GM21723 (cell line): Measurements from ENCODE around the gene VPS52.

Source experiments
- ATAC-seq: cut with Tn5 transposase; IDR thresholded peaks from one replicate; pipeline ENCODE4 v1.9.1; 2021; ENCODE audit warnings: mild to moderate bottlenecking, moderate library complexity; ENCODE audit not compliant: unreplicated experiment

VPS52 gene

DNA sequence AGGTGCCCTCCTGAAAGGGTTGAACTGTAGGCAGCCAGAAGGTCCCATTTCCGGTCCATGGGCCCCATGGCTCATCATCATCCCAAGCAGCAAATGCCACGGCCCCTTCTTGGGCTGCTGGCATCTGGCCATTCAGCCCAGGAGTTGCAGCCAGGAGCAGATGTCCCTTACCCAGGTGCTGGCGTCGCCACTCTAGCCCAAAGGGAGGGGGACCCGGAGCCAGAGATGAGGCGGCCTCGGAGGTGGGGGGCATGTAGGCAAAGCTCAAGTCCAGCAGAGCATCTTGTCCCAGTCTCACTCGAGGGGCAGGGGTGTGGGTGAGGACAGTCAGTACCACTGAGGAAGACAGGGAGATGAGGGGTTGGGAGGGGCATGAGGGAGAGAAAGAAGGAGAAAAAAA lies 33.4 kb upstream of the VPS52 start:
- no peak for ATAC-seq

DNA sequence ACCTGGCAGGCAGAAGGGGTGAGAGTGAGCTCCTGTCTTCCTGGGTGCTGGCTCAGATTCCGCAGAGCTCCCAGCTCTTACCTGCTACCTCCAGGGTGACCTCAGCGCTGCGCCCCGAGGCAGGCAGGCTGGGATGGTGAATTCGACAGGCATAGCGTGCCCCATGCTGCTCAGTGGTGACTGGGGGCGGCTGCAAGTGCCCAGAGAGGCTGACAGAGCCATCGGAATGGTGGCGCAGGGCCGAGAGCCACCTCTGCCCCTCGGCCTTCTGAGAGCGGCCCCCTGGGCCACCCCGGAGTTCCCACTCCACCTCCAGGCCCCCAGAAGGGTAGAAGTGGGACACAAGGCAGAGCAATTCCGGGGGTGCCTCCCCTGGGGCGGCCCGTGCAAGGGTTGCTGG lies 32.5 kb upstream of the VPS52 start:
- ATAC-seq, result no peak

DNA sequence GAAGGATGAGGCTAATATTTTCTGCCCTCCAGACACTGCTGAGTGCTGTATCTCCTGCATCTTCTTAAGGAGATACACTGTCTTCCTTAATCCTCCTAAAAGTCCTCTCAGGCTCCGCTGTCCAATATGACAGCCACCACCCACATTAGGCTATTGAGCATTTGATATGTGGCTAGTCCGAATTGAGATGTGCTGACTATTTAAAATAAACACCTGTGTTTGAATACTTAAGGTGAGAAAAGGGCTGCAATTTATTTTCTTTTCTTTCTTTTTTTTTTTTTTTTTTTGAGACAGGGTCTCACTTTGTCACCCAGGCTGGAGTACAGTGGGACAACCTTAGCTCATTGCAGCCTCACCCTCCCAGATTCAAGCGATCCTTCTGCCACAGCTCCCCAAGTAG lies 30.2 kb upstream of the VPS52 start:
- no peak for ATAC-seq

DNA sequence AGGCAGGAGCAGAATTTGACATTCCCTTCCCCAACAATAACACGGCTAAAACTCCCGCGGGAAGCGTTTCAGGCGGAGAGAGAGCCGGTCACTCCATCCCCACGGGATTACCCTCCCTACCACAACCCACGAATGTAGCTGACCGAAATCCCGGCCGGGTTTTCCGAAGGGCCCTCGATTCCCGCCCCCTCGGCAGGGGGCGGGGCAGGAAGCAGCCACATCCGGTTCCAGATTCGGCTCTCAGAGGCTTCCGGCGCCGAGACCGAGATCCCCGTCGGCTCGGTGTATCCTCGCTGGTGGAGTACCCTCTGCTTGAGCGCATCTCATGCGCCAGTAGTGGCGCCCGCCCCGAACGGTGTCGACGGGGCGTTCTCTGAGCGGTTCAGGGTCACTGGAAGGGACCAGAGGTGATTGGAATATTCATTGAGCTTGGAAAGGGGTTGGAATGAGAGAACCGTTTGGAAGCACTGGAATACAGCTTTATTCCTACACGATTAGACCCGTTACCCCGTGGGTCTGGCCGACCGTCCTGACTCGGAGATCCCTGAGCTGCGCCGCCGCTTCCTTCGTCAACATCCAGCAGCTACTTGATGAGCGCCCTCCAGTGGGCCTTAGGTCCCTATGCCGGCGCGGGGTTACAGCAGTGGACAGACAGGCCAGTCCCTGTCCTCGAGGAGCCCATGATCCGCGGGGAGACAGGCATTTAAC lies 27.7 kb upstream of the VPS52 start:
- ATAC-seq, result peak; percentile 72

DNA sequence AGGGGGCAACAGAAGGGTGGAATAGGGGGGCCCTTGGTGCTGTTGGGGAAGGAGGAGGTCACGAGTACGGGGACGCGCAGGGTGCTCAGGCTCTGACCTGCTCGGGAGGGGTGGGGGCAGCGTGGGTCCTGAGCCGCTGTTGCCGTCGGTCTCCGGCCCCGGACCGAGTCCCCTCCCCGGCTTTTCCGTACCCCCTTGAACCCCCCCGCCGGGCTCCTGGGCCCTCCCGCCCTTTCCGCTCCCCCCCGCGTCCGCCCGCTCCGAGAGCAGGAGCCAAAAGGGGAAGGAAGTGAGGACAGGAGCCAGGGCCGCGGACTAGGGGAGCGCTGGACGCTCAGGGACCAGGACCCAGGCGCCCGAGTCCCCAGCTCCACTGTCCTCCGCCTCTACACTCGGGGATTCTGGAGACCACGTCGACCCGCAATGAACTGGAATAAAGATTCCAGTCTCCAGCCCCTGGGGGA lies 27.1 kb upstream of the VPS52 start, which contains the start of gene RGL2:
Gene RGL2, minus strand, starts transcription at position 170 of the 464 bp plus-strand sequence. CDS start 332 bp downstream, outside the sequence.
- ATAC-seq, result peak; percentile 26

DNA sequence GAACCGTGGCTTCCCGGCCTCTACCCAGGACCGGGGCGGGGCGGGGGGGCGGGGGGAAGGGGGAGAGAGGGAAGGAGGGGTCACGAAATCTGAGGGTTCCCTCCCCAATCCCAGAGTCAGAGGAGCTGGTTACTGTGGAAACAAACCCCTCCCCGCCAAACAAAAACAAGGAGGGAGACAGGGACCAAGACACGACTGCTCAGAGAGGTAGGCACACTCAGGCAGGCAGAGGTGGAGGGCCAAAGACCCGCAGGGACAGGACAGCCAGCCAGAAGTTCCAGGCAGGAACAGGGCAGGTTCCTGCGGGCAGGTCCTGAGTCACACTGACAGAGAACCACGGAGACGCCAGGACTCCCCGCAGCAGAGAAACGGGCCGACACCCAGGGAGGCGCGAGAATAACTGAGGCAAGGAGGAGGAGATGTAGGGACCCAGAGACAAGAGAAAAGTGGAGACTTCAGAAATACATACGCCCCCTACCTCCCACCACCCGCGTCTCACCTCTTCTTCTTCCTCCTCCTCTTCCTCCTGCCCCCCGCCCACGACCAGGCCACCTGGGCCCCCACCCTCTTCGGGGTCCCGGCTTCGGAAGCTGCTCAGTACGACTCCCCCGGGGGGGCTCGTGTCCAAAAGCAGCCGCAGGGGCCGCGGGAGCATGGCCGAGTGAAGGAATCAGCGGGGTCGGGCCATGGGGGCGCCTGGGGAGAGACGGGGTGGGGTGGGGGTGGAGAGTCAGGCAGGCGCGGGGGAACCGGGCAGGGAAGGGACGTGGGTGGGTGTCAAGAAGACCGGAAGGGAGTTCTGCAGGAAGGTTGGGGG lies 26.5 kb upstream of the VPS52 start:
- peak; percentile 25 for ATAC-seq

DNA sequence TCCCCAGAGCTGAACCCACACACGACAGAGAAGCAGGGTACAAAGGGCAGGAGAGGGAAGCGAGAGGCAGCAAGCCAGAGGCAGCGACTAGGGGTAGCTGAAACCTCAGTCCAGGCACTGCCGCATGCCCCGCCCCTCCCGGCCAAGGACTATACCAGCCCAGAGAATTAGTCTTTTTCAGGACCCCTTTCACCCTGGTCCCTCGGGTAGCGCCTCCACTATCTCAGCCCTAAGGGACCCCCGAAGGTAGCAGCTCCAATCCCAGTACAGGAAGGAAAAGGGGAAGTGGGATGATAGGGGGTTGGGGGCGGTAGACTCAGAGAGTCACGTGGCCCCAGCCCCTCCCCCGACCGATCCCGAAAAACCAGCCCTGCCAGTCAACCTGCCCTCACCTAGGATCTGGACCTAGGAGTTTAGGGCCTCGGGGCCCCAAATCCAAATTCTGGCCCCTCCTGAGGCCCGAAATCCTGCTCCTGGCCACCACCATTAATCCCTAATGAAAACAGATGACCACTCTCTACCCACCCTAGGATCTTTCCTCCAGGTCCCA lies 25.8 kb upstream of the VPS52 start:
- ATAC-seq, result no peak

DNA sequence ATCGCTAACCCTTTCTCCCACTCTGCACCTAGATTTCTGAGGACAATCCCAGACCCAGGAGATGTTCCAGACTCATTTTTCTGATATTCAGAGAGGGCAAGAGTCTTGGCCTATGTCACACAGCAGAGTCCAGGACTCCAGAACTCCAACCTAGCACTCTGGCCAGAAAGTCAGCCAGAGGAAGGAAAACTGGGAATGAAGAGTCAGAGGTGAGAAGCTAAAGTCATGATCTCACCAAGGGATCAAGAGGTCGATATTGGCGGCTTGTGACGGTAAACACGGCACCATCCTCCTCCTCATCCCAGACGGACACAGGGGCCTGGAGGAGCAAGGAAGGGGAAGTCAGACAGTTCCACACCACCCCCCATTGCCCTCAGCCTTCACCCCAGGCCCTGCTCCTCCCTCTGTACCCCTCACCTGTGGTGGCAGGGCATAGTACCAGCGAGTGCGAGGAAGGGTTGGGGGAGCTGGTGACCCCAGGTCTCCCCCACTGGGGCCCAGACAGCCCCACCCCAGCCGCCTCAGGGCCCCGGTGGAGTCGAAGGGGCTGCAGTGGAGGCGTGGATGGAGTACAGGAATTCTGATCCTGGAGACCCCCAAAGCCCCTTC lies 25.2 kb upstream of the VPS52 start:
- ATAC-seq, result no peak

DNA sequence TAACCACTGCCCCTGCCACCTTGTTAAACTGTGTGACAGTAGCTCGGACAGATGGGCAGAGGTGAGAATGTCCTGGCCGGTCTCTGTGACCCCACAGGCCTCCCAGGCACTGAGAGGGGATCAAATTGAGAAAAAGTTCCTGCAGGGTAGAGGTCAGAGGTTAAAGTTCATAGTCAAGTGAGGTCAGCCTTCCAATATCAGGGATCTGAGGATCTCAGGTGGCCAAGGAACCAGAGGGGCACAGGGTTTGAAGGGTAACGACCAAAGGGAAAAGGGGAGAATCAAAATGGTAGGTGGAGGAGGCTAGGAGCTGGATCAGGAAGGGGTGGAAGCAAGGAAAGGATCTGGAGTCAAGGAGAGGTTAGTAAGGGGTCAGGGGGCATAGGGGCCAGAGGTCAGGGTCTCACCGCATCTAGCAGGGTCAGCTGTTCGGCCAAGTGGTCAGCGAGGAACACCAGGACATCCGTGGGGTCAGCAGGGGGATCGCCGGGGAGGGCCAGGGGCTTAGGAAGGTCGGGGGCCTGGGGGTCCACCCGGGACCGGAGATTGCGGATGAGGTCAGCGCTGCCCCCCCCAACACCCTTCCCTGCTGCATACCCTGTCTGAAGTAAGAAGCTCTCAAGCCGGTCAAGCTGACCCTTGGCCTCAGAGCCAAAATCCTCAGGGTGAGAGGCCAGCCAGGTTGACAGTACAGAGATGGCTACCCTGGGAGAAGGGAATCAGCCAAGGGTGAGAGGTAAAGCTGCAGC lies 24.1 kb upstream of the VPS52 start:
- ATAC-seq, result no peak

DNA sequence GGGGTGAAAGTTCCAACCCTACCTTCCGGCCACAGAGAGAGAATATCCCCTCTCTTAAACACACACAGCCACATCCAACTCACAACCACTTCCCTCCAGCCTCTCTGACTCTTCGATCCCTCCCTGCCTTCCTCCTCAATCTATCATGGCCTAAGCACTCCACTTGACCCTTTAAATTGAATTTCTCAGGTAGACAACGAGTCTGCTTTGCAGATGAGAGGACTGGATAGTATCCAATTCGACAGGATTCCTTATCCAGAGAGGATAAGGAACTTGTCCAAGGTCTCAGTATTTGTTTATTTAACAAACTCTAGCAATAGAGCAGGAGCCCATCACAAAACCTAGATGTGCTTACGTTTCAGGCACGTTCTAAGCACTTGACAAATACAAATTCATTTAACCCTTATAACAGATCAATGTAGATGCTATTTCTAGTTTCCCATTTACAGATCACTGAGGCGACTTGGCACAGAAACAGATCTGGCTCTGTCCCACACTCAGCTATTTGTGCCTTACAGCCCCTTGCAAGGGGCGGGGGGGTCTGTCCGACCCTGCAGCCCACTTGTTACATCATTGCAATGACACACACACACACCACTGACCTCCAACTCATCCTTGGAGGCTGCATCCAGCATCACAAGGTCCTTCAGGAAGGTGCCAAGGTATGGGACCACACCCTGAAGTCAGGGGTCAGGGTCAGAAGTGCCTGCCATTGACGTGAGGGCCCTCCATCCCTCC lies 22.6 kb upstream of the VPS52 start:
- ATAC-seq, result no peak

DNA sequence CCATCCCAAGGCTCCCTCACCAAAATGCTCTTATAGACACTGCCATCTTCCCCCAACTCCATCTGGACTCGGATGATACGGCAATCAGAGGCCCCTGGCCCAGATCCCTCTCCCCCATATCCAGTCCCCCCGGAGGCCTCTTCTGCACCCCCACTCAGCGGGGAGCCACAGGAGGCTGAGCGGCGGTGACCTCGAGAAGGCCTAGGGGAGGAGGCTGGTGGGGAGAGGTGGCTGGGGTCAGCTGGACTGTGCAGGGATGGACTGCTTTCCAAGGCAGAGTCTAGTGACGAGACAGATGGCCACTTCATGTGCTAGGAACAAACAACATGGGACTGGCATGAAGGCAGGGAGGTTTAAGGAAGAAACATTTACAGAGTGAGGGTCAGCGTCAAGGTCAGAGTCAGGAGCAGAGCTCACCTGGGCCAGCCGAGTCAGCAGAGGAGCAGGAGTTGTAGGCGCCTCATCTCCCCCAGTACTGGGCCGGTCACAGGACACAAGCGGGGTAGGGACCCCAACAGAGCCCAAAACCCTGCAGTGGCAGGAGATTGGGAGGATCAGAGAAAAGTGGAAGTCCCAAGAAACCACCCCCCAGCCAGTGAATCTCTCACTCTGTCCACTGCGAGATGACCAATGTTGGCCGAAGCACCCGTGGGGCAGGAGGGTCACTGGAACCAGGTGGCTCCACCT lies 21.5 kb upstream of the VPS52 start:
- no peak for ATAC-seq

DNA sequence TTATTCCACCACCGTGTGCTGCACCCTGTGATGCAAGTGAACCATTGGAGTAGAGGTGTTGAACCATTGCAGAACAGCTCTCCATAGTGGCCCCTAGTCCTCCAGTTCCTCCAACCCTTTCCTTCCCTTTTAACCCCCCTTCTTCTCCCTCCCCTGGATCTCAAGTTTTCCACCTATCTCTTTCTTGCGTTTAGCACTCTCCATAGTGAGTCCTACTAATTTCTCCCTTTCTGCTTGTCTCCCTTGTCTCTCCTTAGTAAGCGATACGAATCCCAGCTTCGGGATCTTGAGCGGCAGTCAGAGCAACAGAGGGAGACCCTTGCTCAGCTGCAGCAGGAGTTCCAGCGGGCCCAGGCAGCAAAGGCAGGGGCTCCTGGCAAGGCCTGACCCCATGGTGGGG lies 18.8 kb upstream of the VPS52 start:
- ATAC-seq, result no peak

DNA sequence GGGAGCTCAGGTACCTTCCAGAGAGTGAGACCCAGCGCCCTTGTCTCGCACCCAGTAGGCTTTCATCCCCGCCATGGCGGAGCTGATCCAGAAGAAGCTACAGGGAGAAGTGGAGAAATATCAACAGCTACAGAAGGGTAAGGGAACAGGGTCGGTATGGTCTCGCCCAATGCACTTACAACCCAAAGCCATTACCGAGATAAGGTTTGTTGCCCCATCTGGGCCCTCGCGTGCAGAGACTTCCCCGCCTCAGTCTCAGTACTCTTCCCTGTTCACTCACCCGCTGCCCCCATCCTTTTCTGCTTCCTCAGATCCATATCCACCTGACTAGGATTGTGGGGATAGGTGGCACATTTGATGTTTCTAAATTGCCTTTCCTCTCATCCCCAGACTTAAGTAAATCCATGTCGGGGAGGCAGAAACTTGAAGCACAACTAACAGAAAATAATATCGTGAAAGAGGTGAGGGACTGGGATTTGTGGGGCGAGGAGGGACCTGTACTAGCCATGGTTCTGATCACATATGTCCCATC lies 18.2 kb upstream of the VPS52 start:
- ATAC-seq, result peak; percentile 5

DNA sequence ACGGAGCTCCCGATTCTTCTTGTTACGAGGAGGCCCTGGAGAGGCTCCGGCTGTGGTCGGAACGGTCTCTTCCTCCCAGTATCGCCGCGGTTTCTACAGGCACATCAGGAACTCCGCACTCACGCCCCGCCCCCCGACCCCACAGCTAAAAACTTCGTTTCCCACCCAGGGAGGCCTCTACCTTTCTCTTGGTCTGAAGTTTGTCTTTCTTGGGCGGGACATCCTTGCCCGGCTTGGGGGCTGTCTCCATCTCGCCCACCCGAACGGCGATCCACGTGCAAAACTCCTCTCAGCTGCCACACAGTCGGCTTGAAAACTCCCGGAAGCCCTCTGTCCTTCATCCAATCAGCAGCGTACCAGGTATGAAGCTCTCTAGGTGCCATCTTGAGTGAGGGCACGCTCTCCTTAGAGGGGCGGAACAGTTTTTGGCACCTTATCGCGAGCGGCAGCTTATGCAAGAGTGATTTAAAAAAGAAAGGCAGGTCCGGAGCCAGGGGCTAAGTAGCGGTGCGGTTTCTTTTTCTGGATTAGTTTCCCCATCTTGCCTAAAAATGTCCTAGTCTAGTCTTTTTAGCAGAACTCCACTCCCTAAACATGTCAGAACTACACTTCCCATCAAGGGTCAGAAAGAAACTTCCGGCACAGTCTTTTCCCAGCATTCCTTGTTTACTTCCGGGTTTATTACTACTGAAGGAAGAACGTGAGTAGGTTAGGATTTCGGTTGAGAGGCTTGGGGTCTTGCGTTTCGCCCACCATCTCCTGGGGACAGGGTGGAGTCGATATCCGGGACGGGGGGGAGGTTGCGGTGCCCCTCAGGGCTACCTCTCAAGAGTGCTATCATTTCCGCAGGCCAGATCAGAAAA lies 17.5 kb upstream of the VPS52 start, which contains the start of the genes PFDN6 and WDR46:
Gene PFDN6, plus strand, starts transcription at position 681 of the 863 bp plus-strand sequence. CDS start 256 bp downstream, outside the sequence.
Gene WDR46, minus strand, starts transcription at position 319 of the 863 bp plus-strand sequence. Its CDS starts 69 bp downstream, at position 250.
- peak; percentile 79 for ATAC-seq

DNA sequence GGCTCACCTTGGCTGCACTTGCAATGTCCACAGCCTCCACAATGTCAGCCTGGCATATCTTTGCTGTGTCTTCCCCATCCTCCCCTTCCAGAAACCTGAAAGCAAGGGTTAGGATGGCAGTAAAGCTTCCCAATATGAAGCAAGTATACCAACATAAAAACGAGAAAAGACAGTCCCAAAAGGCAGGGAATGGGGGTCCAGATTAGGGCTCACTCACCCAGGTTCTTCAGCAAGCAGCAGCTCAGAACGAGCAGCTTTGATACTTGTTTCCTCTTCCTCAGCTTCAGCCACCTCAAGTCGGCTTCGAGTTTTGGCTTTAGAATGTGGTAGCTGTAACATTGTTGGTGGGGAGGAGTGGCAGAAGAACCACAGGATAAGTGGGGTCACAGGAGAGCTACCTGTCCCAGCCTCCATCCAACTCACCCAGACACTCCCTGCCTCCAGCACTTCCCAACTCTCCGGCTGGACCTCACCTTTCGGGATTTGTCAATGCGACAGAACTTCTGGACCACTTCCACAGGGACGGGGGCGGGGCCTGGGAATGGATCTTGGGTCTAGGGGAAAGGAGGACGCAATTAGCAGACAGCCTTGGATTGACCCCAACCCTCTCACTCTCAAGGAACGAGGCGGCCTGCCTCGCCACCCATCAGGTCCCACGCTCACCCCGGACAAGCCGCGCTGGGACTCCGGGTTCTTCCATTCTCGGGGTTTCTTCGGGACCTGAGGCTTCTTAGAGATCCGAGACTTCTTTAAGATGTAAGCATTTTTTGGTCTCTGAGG lies 16.7 kb upstream of the VPS52 start:
- ATAC-seq, result no peak

DNA sequence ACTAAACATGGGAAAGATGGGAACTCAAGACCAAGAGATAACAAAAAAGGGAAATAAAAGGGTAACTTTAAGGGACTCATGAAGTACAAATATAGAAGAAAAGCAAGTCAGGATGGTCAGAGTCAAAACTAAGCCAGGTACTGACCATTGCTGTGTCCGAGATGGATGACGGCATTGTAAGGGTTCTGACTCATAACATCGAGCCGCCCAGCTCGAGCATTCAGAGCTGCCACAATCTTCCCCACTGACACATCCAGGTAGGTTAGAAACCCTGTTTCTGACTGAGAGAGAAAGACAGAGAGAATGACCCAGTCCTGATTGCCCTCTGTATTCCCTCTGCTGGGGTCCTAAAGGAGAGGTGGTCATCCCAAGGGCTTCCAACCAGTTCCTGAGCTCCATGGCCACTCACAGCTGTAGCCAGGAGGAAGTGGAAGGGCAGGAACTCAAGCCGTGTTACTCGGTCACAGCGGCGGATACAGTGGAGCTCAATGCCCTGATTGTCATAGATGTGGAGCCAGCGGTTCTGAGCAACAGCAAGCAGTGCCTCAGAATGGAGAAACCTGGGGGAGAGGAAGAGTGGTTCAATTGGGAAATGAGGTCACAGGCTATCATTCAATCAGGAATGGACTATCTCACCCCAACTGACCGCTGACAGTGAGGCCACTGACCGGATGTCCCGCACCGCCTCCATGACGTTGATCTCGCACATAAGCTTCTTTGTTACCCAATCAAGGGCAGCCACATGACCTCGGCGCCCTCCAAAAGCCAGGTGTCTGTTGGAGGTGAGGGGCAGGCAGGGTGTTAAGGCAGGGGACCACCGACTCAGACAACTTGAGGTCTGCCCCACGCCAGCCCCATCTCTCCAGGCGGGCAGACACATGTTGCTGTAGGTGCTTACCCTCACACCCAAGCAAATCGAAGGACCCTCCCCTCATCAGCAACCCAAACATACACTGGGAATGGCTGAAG lies 15.6 kb upstream of the VPS52 start:
- no peak for ATAC-seq
